Liver (tissue), 9 donors: ENCODE results near the gene STK11. TPM values are rescaled to one million over a fixed set of nuclear protein-coding genes. Genes with fewer than 3 reads are reported as not detected.

Experiments used
- DNase-seq: peaks from one replicate; pipeline ENCODE4 v3.0.0-alpha.2; 2017; ENCODE audit warnings: low spot score
- H3K27ac ChIP-seq, 2 donors: one replicate each; pipeline ENCODE4 v1.7.0; 2013; ENCODE audit warnings: inconsistent platforms in 2 of 2, low read length in 2 of 2, control low read depth in 1 of 2, low read depth in 1 of 2, mild to moderate bottlenecking in 1 of 2
- H3K27me3 ChIP-seq, 4 donors: one replicate each; pipeline versions ENCODE4 v1.6.1 to v1.7.0; 2013; ENCODE audit warnings: low read length in 3 of 4, inconsistent platforms in 1 of 4, mild to moderate bottlenecking in 1 of 4, moderate library complexity in 1 of 4; ENCODE audit not compliant: control insufficient read depth in 4 of 4, insufficient read depth in 4 of 4
- H3K36me3 ChIP-seq, 4 donors: one replicate each; pipeline versions ENCODE4 v1.6.1 to v1.7.0; 2013; ENCODE audit warnings: low read length in 3 of 4, mild to moderate bottlenecking in 3 of 4, low read depth in 1 of 4, moderate library complexity in 1 of 4; ENCODE audit not compliant: control insufficient read depth in 4 of 4, insufficient read depth in 3 of 4
- H3K4me1 ChIP-seq, 4 donors: one replicate each; pipeline versions ENCODE4 v1.6.1 to v1.7.0; 2013; ENCODE audit warnings: low read length in 3 of 4, mild to moderate bottlenecking in 3 of 4, moderate library complexity in 1 of 4; ENCODE audit not compliant: control insufficient read depth in 4 of 4, insufficient read depth in 4 of 4
- H3K4me3 ChIP-seq, 3 donors: one replicate each; pipeline versions ENCODE4 v1.6.1 to v1.7.0; 2013; ENCODE audit warnings: low read length in 3 of 3, control low read depth in 1 of 3, low read depth in 1 of 3, mild to moderate bottlenecking in 1 of 3
- H3K9ac ChIP-seq, 2 donors: one replicate each; pipeline ENCODE4 v1.7.0; 2013; ENCODE audit warnings: low read length in 2 of 2, mild to moderate bottlenecking in 2 of 2, moderate library complexity in 2 of 2, control low read depth in 1 of 2, low read depth in 1 of 2
- H3K9me3 ChIP-seq, 4 donors: one replicate each; pipeline versions ENCODE4 v1.6.1 to v1.7.0; 2013; ENCODE audit warnings: low read length in 3 of 4; ENCODE audit not compliant: control insufficient read depth in 4 of 4
- EGR1 ChIP-seq, 2 donors: IDR thresholded peaks; 2 replicates each; pipeline ENCODE4 v1.6.1; 2016 to 2018; ENCODE audit warnings: antibody characterized with exemption in 2 of 2, low read depth in 2 of 2
- FOXA1 ChIP-seq: IDR thresholded peaks from 2 replicates; pipeline ENCODE4 v1.6.1; 2016; ENCODE audit warnings: antibody characterized with exemption
- FOXA2 ChIP-seq: IDR thresholded peaks from 2 replicates; pipeline ENCODE4 v1.6.1; 2016; ENCODE audit warnings: antibody characterized with exemption
- GABPA ChIP-seq, 2 donors: IDR thresholded peaks in 1 of 2; conservative IDR thresholded peaks in 1 of 2; 2 replicates each; pipeline ENCODE4 v1.6.1; 2016; ENCODE audit warnings: antibody characterized with exemption in 2 of 2, mild to moderate bottlenecking in 1 of 2, moderate library complexity in 1 of 2
- HNF4A ChIP-seq, 2 donors: conservative IDR thresholded peaks; 2 replicates each; pipeline ENCODE4 v1.6.1; 2016; ENCODE audit warnings: antibody characterized with exemption in 2 of 2, mild to moderate bottlenecking in 2 of 2
- HNF4G ChIP-seq: IDR thresholded peaks from 2 replicates; pipeline ENCODE4 v1.6.1; 2016; ENCODE audit warnings: antibody characterized with exemption
- JUND ChIP-seq, 2 donors: IDR thresholded peaks; 2 replicates each; pipeline ENCODE4 v1.6.1; 2016; ENCODE audit warnings: antibody characterized with exemption in 2 of 2
- RAD21 ChIP-seq, 2 donors: IDR thresholded peaks; 2 replicates each; pipeline ENCODE4 v1.6.1; 2016; ENCODE audit warnings: antibody characterized with exemption in 2 of 2, mild to moderate bottlenecking in 2 of 2
- RXRA ChIP-seq, 2 donors: IDR thresholded peaks; 2 replicates each; pipeline ENCODE4 v1.6.1; 2017 to 2018; ENCODE audit warnings: antibody characterized with exemption in 2 of 2, mild to moderate bottlenecking in 1 of 2
- YY1 ChIP-seq: IDR thresholded peaks from 2 replicates; pipeline ENCODE4 v1.6.1; 2016; ENCODE audit warnings: antibody characterized with exemption, mild to moderate bottlenecking
- WGBS: extraction: QIAGEN DNeasy Blood & Tissue Kit; methylation state at CpG from one replicate; pipeline ENCODE4 v1.1.7; 2013; 5-methylcytosine and 5-hydroxymethylcytosine counted together
- polyA plus RNA-seq, 2 donors: library from polyadenylated mRNA; stranded (reverse) in 1 of 2; unstranded in 1 of 2; fragments of 200-250 nt in 1 of 2; fragments of >200 nt in 1 of 2; fragmentation: Nextera tagmentation in 1 of 2; extraction: Ambion mirVana in 1 of 2; gene quantifications; one replicate each; pipeline versions ENCODE4 v1.2.1 to v1.2.3, GENCODE V29; 2013 to 2015
- total RNA-seq, 2 donors: library from RNA; depleted of rRNA; stranded (reverse); fragments of >200 nt; gene quantifications; one replicate each; pipeline ENCODE4 v1.2.3, GENCODE V29; 2014
- TF ChIP-seq, protein P1 (sequence below): IDR thresholded peaks from 2 replicates; pipeline ENCODE4 v1.6.1; 2016; ENCODE audit warnings: antibody characterized with exemption, mild to moderate bottlenecking
- TF ChIP-seq, protein P2 (sequence below): fragments of 150-350 bp; IDR thresholded peaks from 2 replicates; pipeline ENCODE4 v1.5.1; 2017; ENCODE audit warnings: improper control_type of control experiment, low read depth, low read length; ENCODE audit not compliant: missing input control
- TF ChIP-seq, protein P3 (sequence below): IDR thresholded peaks from 2 replicates; pipeline ENCODE4 v1.6.1; 2016; ENCODE audit warnings: antibody characterized with exemption
- TF ChIP-seq, protein P4 (sequence below): IDR thresholded peaks from 2 replicates; pipeline ENCODE4 v1.6.1; 2016; ENCODE audit warnings: antibody characterized with exemption
- donor health status: healthy.
- donor health status: healthy.
- donor health status: healthy.
- donor health status: healthy.
- donor health status: healthy.

STK11 gene
- total and polyA plus RNA-seq, 4 donors, result 3.0 to 126 (median 35.5) TPM

DNA sequence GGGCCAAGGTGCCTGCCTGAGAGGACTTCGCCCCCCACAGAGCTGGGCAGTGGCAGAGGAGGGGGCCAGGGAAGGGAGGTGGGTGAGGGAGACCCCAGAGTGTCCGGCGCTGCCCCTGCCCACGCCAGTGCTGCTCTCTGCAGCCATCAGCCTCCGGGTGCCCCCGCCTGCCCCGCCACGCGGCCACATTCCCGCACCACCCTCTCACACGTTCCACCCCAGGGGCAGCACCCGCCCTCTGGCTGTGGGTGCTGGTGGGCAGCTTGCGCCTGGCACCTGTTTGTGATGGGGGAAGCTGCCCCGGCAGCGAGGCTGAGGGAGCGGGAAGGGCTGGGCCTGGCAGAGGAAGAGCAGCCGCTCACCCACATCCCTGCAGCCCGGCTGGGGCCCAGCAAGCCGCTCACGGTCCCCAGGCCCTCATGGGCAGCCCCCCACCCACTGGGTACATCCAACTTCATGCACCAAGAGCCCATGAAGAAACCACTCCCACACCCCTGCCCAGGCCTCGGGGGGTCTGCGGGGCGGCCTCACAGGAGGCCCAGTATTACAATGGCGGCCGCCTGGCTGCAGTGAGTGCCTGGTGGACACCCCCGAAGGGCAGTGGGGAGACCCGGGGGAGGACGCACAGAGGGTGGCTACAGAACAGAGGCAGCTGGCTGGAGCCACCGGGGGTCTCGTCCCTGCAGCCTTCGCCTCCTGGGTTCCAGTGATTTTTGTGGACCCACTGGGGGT lies 45.5 kb upstream of the STK11 start:
- Histone ChIP-seq H3K36me3 (peaks cover 0 to 12% (median 0%) of the 10 kb centered on the region in 4 donors), H3K27me3 (no peaks in the 10 kb centered on the region), H3K9me3 (no peaks in the 10 kb centered on the region), H3K4me1 (peaks cover 9 to 29% (median 23%) of the 10 kb centered on the region in 4 donors), H3K4me3 (no peak overlapping the region), H3K9ac (no peak overlapping the region), H3K27ac (no peak overlapping the region)
- TF ChIP-seq FOXA2, result no peak
- TF ChIP-seq HNF4G, result no peak
- TF ChIP-seq, protein P1, sequence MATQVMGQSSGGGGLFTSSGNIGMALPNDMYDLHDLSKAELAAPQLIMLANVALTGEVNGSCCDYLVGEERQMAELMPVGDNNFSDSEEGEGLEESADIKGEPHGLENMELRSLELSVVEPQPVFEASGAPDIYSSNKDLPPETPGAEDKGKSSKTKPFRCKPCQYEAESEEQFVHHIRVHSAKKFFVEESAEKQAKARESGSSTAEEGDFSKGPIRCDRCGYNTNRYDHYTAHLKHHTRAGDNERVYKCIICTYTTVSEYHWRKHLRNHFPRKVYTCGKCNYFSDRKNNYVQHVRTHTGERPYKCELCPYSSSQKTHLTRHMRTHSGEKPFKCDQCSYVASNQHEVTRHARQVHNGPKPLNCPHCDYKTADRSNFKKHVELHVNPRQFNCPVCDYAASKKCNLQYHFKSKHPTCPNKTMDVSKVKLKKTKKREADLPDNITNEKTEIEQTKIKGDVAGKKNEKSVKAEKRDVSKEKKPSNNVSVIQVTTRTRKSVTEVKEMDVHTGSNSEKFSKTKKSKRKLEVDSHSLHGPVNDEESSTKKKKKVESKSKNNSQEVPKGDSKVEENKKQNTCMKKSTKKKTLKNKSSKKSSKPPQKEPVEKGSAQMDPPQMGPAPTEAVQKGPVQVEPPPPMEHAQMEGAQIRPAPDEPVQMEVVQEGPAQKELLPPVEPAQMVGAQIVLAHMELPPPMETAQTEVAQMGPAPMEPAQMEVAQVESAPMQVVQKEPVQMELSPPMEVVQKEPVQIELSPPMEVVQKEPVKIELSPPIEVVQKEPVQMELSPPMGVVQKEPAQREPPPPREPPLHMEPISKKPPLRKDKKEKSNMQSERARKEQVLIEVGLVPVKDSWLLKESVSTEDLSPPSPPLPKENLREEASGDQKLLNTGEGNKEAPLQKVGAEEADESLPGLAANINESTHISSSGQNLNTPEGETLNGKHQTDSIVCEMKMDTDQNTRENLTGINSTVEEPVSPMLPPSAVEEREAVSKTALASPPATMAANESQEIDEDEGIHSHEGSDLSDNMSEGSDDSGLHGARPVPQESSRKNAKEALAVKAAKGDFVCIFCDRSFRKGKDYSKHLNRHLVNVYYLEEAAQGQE, result no peak
- TF ChIP-seq RXRA (IDR thresholded peaks at IDR 0.05), result no peak
- DNase-seq, result no peak
- WGBS, result 92% methylated on average over 31 of the region's 31 CpGs

DNA sequence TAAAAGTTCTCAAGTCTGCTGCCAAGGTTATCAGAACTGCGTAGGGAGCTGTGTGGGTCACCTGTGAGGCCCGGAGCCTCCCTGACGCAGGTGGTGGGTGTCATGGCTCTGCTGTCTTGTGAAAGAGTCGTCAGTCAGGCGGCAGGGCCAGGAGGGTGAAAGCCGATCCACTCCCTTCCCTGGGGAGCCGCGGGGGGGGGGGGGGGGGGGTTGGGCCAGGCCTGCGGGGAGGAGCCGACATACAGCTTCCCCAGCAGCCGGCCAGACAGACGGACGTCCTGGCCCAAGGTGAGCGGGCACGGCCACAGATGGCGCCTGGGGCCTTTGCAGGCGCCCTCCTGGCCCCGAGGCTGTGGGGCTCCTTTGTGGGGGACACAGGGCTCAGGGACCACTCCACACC lies 43.9 kb upstream of the STK11 start:
- 53% methylated on average over 17 of the region's 18 CpGs for WGBS
- no peak overlapping the region for H3K9ac ChIP-seq
- no peaks in the 10 kb centered on the region for H3K9me3 ChIP-seq
- no peak overlapping the region for H3K27ac ChIP-seq
- no peak overlapping the region for H3K4me3 ChIP-seq
- TF ChIP-seq FOXA1 (no peak), RAD21 (IDR thresholded peaks at IDR 0.05) (no peak), GABPA (IDR thresholded peaks at IDR 0.05 in 1 of 2, conservative IDR thresholded peaks at IDR 0.05 in 1 of 2) (no peak), HNF4G (no peak), YY1 (no peak), JUND (IDR thresholded peaks at IDR 0.05) (no peak), HNF4A (conservative IDR thresholded peaks at IDR 0.05) (no peak), RXRA (IDR thresholded peaks at IDR 0.05) (no peak), EGR1 (IDR thresholded peaks at IDR 0.05; ENCODE audit: low read depth in 2 of 2) (no peak)
- TF ChIP-seq, protein P2, sequence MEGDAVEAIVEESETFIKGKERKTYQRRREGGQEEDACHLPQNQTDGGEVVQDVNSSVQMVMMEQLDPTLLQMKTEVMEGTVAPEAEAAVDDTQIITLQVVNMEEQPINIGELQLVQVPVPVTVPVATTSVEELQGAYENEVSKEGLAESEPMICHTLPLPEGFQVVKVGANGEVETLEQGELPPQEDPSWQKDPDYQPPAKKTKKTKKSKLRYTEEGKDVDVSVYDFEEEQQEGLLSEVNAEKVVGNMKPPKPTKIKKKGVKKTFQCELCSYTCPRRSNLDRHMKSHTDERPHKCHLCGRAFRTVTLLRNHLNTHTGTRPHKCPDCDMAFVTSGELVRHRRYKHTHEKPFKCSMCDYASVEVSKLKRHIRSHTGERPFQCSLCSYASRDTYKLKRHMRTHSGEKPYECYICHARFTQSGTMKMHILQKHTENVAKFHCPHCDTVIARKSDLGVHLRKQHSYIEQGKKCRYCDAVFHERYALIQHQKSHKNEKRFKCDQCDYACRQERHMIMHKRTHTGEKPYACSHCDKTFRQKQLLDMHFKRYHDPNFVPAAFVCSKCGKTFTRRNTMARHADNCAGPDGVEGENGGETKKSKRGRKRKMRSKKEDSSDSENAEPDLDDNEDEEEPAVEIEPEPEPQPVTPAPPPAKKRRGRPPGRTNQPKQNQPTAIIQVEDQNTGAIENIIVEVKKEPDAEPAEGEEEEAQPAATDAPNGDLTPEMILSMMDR, result no peak
- TF ChIP-seq, protein P1, result no peak
- TF ChIP-seq, protein P3, sequence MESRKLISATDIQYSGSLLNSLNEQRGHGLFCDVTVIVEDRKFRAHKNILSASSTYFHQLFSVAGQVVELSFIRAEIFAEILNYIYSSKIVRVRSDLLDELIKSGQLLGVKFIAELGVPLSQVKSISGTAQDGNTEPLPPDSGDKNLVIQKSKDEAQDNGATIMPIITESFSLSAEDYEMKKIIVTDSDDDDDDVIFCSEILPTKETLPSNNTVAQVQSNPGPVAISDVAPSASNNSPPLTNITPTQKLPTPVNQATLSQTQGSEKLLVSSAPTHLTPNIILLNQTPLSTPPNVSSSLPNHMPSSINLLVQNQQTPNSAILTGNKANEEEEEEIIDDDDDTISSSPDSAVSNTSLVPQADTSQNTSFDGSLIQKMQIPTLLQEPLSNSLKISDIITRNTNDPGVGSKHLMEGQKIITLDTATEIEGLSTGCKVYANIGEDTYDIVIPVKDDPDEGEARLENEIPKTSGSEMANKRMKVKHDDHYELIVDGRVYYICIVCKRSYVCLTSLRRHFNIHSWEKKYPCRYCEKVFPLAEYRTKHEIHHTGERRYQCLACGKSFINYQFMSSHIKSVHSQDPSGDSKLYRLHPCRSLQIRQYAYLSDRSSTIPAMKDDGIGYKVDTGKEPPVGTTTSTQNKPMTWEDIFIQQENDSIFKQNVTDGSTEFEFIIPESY, result no peak
- TF ChIP-seq, protein P4, sequence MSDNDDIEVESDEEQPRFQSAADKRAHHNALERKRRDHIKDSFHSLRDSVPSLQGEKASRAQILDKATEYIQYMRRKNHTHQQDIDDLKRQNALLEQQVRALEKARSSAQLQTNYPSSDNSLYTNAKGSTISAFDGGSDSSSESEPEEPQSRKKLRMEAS, result no peak
- DNase-seq, result no peak
- peaks cover 0 to 16% (median 14%) of the 10 kb centered on the region in 4 donors for H3K4me1 ChIP-seq
- H3K36me3 ChIP-seq, result peaks cover 0 to 13% (median 0%) of the 10 kb centered on the region in 4 donors
- no peaks in the 10 kb centered on the region for H3K27me3 ChIP-seq
